H9 (cell line): ENCODE results near the gene HOGA1. TPM values are rescaled to one million over a fixed set of nuclear protein-coding genes. Genes with fewer than 3 reads are reported as not detected.

ENCODE experiments used
- DNase-seq: peaks from one replicate; pipeline ENCODE4 v3.0.0-alpha.2; 2017
- H2AFZ ChIP-seq: one replicate; pipeline ENCODE4 v1.6.1; 2013; ENCODE audit warnings: mild to moderate bottlenecking, low read length, control low read depth, moderate library complexity
- H2AK5ac ChIP-seq: 2 replicates; pipeline ENCODE4 v1.6.1; 2013; ENCODE audit warnings: low read length, control low read depth, mixed read lengths; ENCODE audit not compliant: insufficient read length
- H2BK120ac ChIP-seq: one replicate; pipeline ENCODE4 v1.6.1; 2013; ENCODE audit warnings: low read depth, mild to moderate bottlenecking, low read length, control low read depth, inconsistent platforms; ENCODE audit not compliant: poor library complexity, severe bottlenecking
- H2BK12ac ChIP-seq: 2 replicates; pipeline ENCODE4 v1.6.1; 2013; ENCODE audit warnings: low read length, control low read depth, mixed read lengths, low read depth; ENCODE audit not compliant: insufficient read length
- H2BK15ac ChIP-seq: 2 replicates; pipeline ENCODE4 v1.6.1; 2013; ENCODE audit warnings: low read depth, low read length, control low read depth
- H2BK20ac ChIP-seq: one replicate; pipeline ENCODE4 v1.6.1; 2013; ENCODE audit warnings: low read depth, mild to moderate bottlenecking, low read length, control low read depth, inconsistent platforms; ENCODE audit not compliant: poor library complexity, severe bottlenecking
- H2BK5ac ChIP-seq: 2 replicates; pipeline ENCODE4 v1.6.1; 2013; ENCODE audit warnings: low read length, control low read depth, mixed read lengths; ENCODE audit not compliant: insufficient read length
- H3K14ac ChIP-seq: 2 replicates; pipeline ENCODE4 v1.6.1; 2013; ENCODE audit warnings: low read length, control low read depth; ENCODE audit not compliant: insufficient read depth
- H3K18ac ChIP-seq: 2 replicates; pipeline ENCODE4 v1.6.1; 2013; ENCODE audit warnings: low read depth, mild to moderate bottlenecking, mixed read lengths, low read length, control low read depth; ENCODE audit not compliant: insufficient read length
- H3K23ac ChIP-seq: 2 replicates; pipeline ENCODE4 v1.6.1; 2013; ENCODE audit warnings: low read length, control low read depth, mixed read lengths, low read depth; ENCODE audit not compliant: insufficient read length
- H3K23me2 ChIP-seq: 2 replicates; pipeline ENCODE4 v1.6.1; 2013; ENCODE audit warnings: low read depth, mild to moderate bottlenecking, mixed read lengths, low read length, control low read depth; ENCODE audit not compliant: insufficient read length, poor library complexity, severe bottlenecking
- H3K27ac ChIP-seq: 2 replicates; pipeline ENCODE4 v1.5.1; 2013; ENCODE audit warnings: low read length, control low read depth, mixed read lengths, low read depth; ENCODE audit not compliant: insufficient read length
- H3K27me3 ChIP-seq: 2 replicates; pipeline ENCODE4 v1.6.1; 2013; ENCODE audit warnings: low read length, control low read depth, inconsistent platforms; ENCODE audit not compliant: insufficient read depth
- H3K4ac ChIP-seq: 2 replicates; pipeline ENCODE4 v1.6.1; 2013; ENCODE audit warnings: low read depth, mild to moderate bottlenecking, control low read depth, inconsistent platforms, low read length, moderate library complexity
- H3K4me1 ChIP-seq: 2 replicates; pipeline ENCODE4 v1.6.1; 2013; ENCODE audit warnings: low read length, control low read depth, inconsistent platforms; ENCODE audit not compliant: insufficient read depth
- H3K4me2 ChIP-seq: 2 replicates; pipeline ENCODE4 v1.6.1; 2013; ENCODE audit warnings: low read length, control low read depth, mixed read lengths; ENCODE audit not compliant: insufficient read length, insufficient read depth
- H3K56ac ChIP-seq: 2 replicates; pipeline ENCODE4 v1.6.1; 2013; ENCODE audit warnings: low read depth, mild to moderate bottlenecking, mixed read lengths, low read length, control low read depth; ENCODE audit not compliant: insufficient read length
- H3K79me1 ChIP-seq: 2 replicates; pipeline ENCODE4 v1.6.1; 2013; ENCODE audit warnings: low read depth, mild to moderate bottlenecking, moderate library complexity, low read length, control low read depth, inconsistent platforms; ENCODE audit not compliant: insufficient read depth, poor library complexity, severe bottlenecking
- H3K79me2 ChIP-seq: 2 replicates; pipeline ENCODE4 v1.6.1; 2013; ENCODE audit warnings: low read length, control low read depth, inconsistent platforms; ENCODE audit not compliant: insufficient read depth
- H3K9ac ChIP-seq: 2 replicates; pipeline ENCODE4 v1.6.1; 2013; ENCODE audit warnings: low read length, control low read depth, mixed read lengths; ENCODE audit not compliant: insufficient read length; ENCODE audit errors: extremely low read depth
- H3K9me3 ChIP-seq: one replicate; pipeline ENCODE4 v1.6.1; 2013; ENCODE audit warnings: low read depth, low read length, inconsistent platforms; ENCODE audit not compliant: control insufficient read depth
- H3T11ph ChIP-seq: one replicate; pipeline ENCODE4 v1.6.1; 2013; ENCODE audit warnings: mild to moderate bottlenecking, low read length, control low read depth, inconsistent platforms
- H4K20me1 ChIP-seq: one replicate; pipeline ENCODE4 v1.6.1; 2013; ENCODE audit not compliant: control insufficient read depth, insufficient read length, insufficient read depth
- H4K5ac ChIP-seq: 2 replicates; pipeline ENCODE4 v1.6.1; 2013; ENCODE audit warnings: low read depth, mild to moderate bottlenecking, mixed read lengths, low read length, control low read depth; ENCODE audit not compliant: insufficient read length
- H4K8ac ChIP-seq: replicated peaks from 2 replicates; pipeline ENCODE4 v1.6.1; 2013; ENCODE audit warnings: low read length, control low read depth, mixed read lengths, low read depth; ENCODE audit not compliant: insufficient read length
- H4K91ac ChIP-seq: 2 replicates; pipeline ENCODE4 v1.6.1; 2013; ENCODE audit warnings: low read depth, mild to moderate bottlenecking, moderate library complexity, mixed read lengths, low read length, control low read depth; ENCODE audit not compliant: insufficient read length
- H3K27ac Mint-ChIP-seq, 3 experiments: 2 replicates in 2 of 3; 3 replicates in 1 of 3; pipeline ENCODE4 v1.8.0; 2020 to 2021; ENCODE audit warnings: mixed read lengths in 3 of 3, mild to moderate bottlenecking in 1 of 3, moderate library complexity in 1 of 3
- H3K27me3 Mint-ChIP-seq: 2 replicates; pipeline ENCODE4 v1.8.0; 2021; ENCODE audit warnings: low read depth, mild to moderate bottlenecking, moderate library complexity, mixed read lengths
- H3K36me3 Mint-ChIP-seq, 3 experiments: 2 replicates in 2 of 3; 3 replicates in 1 of 3; pipeline ENCODE4 v1.8.0; 2020 to 2021; ENCODE audit warnings: low read depth in 3 of 3, mixed read lengths in 3 of 3; ENCODE audit not compliant: insufficient read depth in 1 of 3
- H3K4me1 Mint-ChIP-seq, 2 experiments: 2 replicates each; pipeline ENCODE4 v1.8.0; 2020; ENCODE audit warnings: mixed read lengths in 2 of 2
- H3K4me3 Mint-ChIP-seq, 2 experiments: 2 replicates in 1 of 2; 3 replicates in 1 of 2; pipeline ENCODE4 v1.8.0; 2020 to 2021; ENCODE audit warnings: mild to moderate bottlenecking in 2 of 2, mixed read lengths in 2 of 2, moderate library complexity in 1 of 2
- H3K9me3 Mint-ChIP-seq, 2 experiments: 2 replicates in 1 of 2; 3 replicates in 1 of 2; pipeline ENCODE4 v1.8.0; 2020; ENCODE audit warnings: mild to moderate bottlenecking in 2 of 2, mixed read lengths in 2 of 2, moderate library complexity in 1 of 2
- CTCF ChIP-seq: fragments of 200-600 bp; sonication (generic); conservative IDR thresholded peaks from 3 replicates; pipeline ENCODE4 v1.8.0; 2021; ENCODE audit warnings: antibody characterized with exemption, mild to moderate bottlenecking
- WGBS: extraction: QIAGEN DNeasy Blood & Tissue Kit; methylation state at CpG from one replicate; pipeline ENCODE4 v1.1.7; 2013; ENCODE audit warnings: missing lambda C conversion rate, low lambda C conversion rate, mixed read lengths; ENCODE audit not compliant: insufficient read length; ENCODE audit errors: extremely low coverage; 5-methylcytosine and 5-hydroxymethylcytosine counted together
- total RNA-seq: library from RNA; stranded (reverse); gene quantifications from 2 replicates; pipeline ENCODE4 v1.2.1, GENCODE V29; 2021

HOGA1 gene
- total RNA-seq, 1 experiment from 2014 or later = 0.79 TPM

DNA sequence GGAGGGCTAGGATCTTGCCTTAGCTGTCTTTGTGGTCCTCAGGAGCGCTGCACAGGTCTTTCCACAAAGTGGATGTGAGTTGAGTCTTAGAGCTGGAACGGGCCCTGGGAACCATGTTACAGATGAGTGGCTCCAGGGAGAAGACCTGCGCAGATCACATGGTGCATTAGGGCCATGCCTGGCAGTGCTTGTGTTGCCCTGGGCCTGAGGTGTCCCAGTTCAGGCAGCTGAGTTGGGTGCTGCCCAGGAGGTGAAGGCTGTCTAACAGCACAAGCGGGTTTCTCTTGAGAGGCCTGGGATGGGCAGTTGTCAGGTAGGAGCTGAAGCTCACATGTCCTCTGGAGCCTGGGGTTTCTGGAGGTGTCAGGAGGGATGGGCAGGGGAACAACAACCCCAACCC lies 45.4 kb upstream of the HOGA1 start:
- Histone ChIP-seq H4K5ac (no peak overlapping the region), H3K18ac (no peak overlapping the region), H2BK5ac (no peak overlapping the region), H2AK5ac (no peak overlapping the region), H3K4me2 (no peak overlapping the region), H4K91ac (no peak overlapping the region), H3K23me2 (no peaks in the 10 kb centered on the region), H3K14ac (no peak overlapping the region), H2BK12ac (no peak overlapping the region), H2AFZ (no peak overlapping the region), H3K27ac (no peak overlapping the region), H3K79me2 (no peaks in the 10 kb centered on the region; the same call in 1 of the 2 replicates), H2BK20ac (no peak overlapping the region), H3K56ac (no peak overlapping the region), H3K9me3 (no peaks in the 10 kb centered on the region), H4K8ac (no peak overlapping the region), H2BK15ac (no peak overlapping the region), H4K20me1 (no peaks in the 10 kb centered on the region), H2BK120ac (no peak overlapping the region), H3K79me1 (no peaks in the 10 kb centered on the region), H3K4ac (no peak overlapping the region), H3K27me3 (no peaks in the 10 kb centered on the region), H3T11ph (no peak overlapping the region), H3K23ac (no peak overlapping the region), H3K9ac (no peak overlapping the region), H3K4me1 (no peaks in the 10 kb centered on the region; the same call in 1 of the 2 replicates)
- Mint-ChIP-seq H3K36me3 (no peaks in the 10 kb centered on the region; a peak in 2 of 7 replicates), H3K4me3 (no peak overlapping the region), H3K27ac (peak overlapping the region; percentile 2 to 87 (median 54); a peak in 3 of 7 replicates), H3K27me3 (no peaks in the 10 kb centered on the region), H3K4me1 (peaks cover 35 to 50% of the 10 kb centered on the region in 2 experiments), H3K9me3 (no peaks in the 10 kb centered on the region; a peak in 1 of 5 replicates)
- no CpG with 5 or more reads among the region's 4 CpGs for WGBS
- DNase-seq = no peak
- TF ChIP-seq CTCF = no peak
